G401 (cell line): ENCODE results near the gene TIMM9. TPM values are rescaled to one million over a fixed set of nuclear protein-coding genes. Genes with fewer than 3 reads are reported as not detected.
"Not testable (repeated sequence)": the region's sequence is repeated elsewhere in the genome, so short reads cannot be mapped to it uniquely, and the experiment has no call there.

ENCODE experiments used
- DNase-seq: peaks from one replicate; pipeline ENCODE4 v3.0.0-alpha.2; 2015; ENCODE audit warnings: low spot score
- in situ Hi-C: cut with HindIII; loops from 2 replicates; pipeline ENCODE4 v1.10.0; 2016; ENCODE audit warnings: low sequenced_read_pairs, mixed read lengths
- total RNA-seq: library from RNA; depleted of rRNA; stranded (reverse); fragments of >200 nt; shearing (Covaris generic); gene quantifications from 2 replicates; pipeline ENCODE4 v1.2.3, GENCODE V29; 2014; rRNA removed

TIMM9 gene, protein sequence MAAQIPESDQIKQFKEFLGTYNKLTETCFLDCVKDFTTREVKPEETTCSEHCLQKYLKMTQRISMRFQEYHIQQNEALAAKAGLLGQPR
- total RNA-seq, result 84.4 and 90.2 TPM in 2 replicates

DNA sequence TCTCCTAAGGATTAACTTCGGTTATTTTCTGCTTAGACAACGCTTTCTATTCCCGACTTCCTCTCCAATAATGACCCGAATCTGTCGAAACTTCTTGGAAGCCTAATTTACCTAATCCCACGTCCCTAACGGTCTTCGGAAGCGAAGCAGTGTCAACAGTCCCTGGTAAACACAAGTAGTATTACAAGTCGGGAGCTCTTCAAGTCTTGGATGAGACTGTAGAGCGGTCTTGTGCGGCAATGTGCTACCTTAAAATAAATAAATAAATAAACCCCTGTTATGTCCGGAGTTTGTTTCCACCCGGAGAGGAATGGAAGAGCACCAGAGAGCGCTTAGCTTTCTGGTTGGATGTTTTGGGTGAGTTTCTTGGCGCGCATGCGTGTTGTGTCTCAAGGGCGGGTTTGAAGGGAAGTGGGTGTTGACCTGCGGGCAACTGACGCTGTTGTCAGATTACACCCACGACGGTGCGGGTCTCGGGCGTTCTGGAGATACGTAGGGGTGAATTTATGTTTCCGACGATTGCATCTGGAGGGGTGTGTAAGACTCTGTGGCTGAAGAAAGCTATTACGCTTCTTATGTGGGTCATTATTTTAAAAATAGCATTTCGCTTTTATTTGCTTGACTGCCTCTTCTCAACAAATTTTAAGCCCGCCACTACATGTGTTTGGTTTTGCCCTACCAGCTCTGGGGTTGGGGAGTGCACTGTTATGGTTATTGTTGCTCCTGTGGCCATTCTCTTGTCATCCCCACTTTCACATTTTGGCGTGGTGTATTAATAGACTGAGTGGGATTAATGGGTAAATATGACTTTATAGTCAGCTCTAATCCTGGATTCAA lies at the start of gene TIMM9, which contains the start of gene KIAA0586:
TSS of gene TIMM9 (minus strand) at position 251 of the 837 bp plus-strand sequence. CDS start 15,586 bp downstream, outside the sequence.
TSS of gene KIAA0586 (plus strand) at position 439 of the 837 bp plus-strand sequence. CDS start 546 bp downstream, outside the sequence.
- in situ Hi-C loops, result no loop called here
- peak; percentile 97 for DNase-seq

DNA sequence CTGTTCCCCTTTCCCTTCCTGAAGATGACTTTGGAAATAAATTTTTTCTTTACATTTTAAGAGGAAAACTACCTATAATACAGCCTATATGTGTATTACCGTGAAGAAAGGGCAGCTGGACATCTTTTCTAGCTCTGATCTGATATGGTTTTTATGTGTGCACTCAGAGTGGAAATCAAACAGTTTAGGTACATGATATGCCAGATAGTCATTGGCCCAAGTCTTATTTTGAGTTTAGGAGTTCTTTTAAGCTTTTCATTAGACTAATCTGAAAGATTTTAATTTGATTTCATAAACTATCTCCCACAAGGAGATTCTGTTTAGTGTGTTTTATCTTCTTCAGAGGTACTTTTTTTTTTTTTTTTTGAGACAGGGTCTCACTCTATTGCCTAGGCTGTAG lies 49.0 kb upstream of the TIMM9 start:
- in situ Hi-C loops, result no loop called here
- no peak for DNase-seq

DNA sequence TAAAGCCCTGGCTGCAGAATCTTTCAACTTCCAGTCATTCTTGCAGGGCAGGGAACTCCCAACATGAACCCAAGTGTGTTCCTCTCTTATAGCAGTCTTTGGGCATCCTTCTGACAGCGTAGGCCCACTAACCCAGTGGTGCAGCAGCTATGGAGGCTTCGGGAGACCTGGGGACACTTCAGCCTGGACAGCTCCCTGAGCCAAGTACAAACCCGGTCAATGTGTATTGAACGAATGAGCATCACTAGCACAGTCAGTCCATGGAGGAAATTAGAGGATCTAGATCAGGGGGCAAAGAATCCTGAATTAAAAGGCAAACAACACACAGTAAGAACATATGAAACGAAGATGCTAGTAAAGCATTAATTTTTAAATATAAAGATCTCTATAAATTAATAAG lies 42.0 kb upstream of the TIMM9 start:
- in situ Hi-C loops, result no loop called here
- DNase-seq, result no peak

DNA sequence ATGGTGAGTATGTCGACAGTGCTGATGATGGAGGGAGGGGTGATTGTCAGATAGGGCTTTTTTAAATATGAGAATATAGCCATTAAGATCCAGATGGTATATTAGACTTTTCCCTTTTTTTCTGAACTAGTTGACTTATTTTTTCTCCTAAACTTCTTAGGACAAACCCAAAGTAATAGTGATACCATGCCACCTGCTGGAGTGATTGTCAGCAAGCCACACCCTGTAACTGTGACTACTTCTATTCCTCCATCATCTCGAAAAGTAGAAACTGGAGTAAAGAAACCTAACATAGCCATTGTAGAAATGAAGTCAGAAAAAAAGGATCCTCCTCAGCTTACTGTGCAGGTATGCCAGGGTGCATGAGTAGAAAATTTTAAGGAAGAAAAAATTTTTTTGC lies 40.2 kb upstream of the TIMM9 start:
- no peak for DNase-seq
- in situ Hi-C loops, result no loop called here

DNA sequence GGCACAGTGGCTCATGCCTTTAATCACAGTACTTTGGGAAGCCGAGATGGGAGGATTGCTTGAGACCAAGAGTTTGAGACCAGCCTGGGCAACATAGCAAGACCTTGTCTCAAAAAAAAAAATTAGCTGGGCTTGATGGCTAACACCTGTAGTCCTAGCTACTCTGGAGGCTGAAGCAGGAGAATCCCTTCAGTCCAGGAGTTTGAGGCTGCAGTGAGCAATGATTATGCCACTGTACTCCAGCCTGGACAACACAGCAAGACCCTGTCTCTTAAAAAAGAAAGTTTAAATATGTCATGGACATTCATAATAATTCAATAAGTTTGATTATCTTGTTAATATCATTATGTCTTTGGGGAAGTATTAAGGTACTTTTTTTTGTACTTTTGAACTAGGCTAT lies 39.1 kb upstream of the TIMM9 start:
- no peak for DNase-seq
- in situ Hi-C loops, result no loop called here

DNA sequence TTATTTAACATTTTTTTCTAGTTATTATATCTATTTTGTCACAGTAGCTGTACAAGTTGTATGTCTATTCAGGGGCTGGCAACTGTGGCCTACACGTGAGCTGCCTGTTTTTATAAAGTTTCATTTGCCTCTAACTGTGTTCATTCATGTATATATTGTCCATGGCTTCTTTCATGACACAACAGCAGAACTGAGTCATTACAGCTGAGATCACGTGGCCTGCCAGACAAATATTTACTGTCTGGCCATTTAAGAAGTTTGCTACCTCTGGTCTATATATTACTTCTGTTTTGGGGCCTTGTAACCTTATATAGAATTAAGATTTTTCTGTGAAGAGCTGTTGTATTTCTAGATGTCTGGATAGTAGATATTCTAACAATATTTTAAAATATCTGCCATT lies 38.1 kb upstream of the TIMM9 start:
- in situ Hi-C loops, result no loop called here
- DNase-seq, result no peak

DNA sequence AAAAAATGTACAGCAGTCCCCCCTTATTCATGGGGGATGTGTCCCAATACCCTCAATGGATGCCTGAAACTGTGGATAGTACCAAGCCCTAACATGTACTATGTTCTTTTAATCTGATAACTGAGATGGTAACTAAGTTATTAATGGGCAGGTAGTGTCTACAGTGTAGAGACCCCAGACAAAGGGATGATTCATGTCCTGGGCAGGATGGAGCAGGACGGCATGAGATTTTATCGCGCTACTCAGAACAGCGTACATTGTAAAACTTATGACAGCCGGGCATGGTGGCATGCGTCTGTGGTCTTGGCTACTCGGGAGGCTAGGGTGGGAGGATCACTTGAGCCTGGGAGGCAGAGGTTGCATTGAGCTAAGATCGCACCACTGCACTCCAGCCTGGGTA lies 37.3 kb upstream of the TIMM9 start:
- no peak for DNase-seq
- in situ Hi-C loops, result no loop called here

DNA sequence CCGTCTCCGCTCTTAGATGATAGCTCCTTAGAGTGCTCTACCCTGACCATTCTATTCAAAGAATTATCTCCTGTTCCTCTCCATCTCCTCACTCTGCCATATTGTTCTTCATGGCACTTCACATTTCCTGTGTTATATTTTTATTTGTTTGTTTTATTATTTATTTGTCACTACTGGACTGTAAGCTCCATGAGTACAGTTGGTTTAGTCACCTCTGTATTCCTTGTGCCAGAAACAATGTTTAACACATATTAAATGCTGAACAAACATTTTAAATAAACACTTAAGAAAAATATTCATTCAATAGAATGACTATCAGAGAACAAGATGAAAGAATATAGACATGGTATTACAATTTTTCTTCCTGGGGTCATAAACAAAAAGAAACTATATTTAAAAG lies 35.8 kb upstream of the TIMM9 start:
- DNase-seq, result no peak
- in situ Hi-C loops, result no loop called here

DNA sequence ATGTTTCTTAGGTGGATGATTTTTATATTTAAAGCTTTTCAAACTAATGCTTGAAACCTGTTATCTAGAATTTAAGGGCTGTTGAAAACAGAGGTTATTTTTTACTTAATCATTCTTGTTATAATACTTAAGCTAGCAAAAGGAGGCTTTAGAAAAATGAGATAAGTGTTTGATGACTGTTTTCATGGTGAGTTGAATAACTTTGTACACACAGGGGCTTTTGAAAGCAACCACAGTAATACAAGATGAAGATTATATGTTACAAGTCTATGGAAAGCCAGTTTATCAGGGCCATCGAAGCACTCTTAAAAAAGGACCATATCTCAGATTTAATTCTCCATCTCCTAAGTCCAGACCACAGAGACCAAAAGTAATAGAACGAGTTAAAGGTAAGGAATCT lies 33.4 kb upstream of the TIMM9 start:
- in situ Hi-C loops, result no loop called here

DNA sequence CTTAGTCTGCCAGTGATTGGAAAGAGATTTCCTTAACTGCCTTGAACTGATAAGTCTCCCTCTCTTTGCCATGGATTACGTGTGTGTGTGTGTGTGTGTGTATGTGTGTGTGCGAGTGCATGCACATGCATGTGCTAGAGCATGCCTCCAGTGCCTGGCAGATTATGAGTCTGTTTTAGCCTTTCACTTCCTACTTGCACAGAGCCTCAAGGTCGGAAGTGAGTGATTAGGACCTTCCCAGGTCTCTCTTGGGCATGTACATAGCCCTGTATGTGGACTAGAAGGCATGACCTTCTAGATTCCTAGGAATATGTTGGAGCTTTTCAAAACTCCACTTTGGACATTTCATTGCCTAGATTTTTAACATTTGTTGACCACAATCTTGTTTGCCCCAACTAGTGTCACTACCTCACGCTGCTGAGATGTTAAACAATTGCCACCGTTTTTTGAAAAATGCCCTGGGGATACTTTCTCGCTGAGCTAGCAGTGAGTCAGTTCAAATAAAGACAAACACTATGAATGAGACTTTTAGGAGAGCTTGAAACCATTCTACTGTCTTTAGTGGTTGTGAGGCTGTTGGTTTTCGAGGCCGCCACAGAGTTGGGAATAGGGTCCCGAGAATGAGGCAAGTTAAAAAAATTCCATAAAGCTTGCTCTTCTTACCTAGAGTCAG lies 28.4 kb upstream of the TIMM9 start:
- in situ Hi-C loops, result no loop called here
- DNase-seq, result no peak

More for the DNA sequence above, 33.4 kb upstream of the TIMM9 start:
- no peak for DNase-seq

DNA sequence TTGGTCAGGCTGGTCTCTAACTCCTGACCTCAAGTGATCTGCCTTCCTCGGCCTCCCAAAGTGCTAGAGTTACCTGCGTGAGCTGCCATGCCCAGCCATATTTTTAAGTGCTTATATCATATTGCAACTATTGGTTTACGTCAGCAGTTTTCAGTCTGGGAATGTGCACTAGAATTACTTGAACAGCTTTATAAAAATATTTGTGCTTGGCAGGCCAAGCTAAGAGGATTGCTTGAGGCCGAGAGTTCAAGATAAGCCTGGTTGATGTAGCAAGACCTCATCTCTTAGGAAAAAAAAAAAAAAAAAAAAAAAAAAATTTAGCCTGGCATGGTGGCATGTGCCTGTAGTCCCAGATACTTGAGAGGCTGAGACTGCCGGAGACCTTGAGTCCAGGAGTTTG lies 17.3 kb upstream of the TIMM9 start:
- in situ Hi-C loops, result no loop called here
- no peak for DNase-seq

DNA sequence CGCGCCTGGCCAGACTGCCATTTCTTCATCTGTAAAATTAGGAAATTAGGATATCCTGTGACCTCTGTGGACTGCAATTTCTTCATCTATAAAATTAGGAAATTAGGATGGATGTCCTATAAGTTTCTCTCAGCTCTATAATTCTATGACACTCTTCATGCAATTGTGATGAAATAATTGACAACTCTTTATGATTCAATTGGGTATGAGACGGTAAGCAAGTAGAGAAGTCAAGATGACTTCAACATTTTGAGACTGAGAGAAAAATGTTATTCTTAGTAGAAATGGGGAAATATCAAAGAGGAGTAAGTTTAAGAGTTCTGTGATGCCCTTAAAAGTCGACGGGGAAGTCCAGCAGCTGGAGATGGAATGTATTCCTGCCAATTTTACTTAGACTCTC lies 12.1 kb upstream of the TIMM9 start:
- in situ Hi-C loops, result no loop called here
- no peak for DNase-seq

DNA sequence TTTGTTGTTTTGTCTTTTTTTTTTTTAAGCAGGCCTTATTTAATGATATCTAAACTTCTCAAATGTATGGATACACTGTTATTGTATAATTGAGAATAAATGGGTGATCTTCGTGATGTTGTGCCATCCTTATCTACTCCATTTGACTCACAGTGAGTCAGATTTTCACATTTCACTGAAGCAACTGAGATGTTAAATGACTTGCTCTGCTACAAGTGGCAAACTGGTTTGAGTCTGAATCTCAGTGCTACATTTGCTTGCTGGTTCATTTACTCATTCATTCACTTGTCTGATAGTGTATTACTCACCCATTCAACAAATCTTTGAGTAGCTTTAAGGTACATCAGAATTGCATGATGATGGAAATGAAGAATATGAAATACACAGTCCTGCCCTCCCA lies 2.8 kb upstream of the TIMM9 start:
- in situ Hi-C loops, result no loop called here
- no peak for DNase-seq

DNA sequence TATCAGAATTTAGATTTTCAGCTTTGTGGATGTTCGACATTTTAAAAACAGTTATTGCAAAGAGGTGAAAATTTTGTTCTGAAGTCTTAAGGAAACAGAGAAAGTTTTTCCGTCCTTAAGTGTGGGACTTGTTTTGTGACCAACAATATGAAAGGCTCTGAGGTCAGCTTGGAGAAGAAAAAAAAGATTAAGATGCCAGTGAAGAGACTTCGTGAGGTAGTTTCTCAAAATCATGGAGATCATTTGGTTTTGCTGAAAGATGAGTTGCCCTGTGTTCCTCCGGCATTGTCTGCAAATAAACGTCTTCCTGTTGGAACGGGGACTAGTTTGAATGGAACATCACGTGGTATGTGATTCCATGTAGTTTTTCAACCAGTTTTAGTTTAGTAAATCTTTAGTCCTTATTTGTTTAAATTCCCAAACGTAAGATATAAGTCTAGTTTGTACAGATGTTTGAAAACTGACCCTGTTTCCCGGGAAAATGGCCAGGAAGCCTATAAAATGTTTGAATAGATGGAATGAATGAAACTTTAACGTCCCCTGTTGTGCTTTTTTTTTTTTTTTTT lies 870 bp upstream of the TIMM9 start:
- in situ Hi-C loops, result no loop called here
- peak; percentile 64 for DNase-seq

DNA sequence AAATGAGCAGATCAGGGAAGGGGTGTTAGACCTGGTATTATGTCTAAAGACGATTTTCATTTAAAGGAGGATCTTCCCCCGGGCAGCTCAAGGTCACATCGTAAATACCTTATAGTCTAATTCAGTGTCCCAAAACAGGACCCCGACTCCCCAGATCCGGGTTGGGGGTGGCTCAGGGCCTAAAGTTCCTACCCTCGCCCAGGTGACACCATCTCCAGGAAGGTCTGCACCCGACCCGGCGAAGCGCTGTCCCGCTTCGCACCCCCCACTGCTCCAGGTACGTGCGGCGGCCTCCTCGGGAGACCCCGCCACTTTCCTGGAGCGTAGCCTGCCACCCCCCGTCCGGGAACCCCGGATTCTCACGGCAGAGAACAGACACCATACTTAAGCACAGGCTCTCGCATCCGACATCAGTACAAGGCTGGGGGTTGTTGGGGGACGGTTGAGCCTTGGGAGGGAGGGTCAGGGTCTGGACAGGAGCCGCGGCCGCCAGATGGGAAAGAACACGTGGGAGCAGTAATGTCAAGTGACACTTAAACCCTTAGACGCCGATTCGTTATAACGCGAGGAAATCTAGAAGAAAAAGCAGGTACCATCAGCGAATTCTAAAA lies 556 bp downstream of the TIMM9 start:
- in situ Hi-C loops, result no loop called here
- DNase-seq, result peak; percentile 79

DNA sequence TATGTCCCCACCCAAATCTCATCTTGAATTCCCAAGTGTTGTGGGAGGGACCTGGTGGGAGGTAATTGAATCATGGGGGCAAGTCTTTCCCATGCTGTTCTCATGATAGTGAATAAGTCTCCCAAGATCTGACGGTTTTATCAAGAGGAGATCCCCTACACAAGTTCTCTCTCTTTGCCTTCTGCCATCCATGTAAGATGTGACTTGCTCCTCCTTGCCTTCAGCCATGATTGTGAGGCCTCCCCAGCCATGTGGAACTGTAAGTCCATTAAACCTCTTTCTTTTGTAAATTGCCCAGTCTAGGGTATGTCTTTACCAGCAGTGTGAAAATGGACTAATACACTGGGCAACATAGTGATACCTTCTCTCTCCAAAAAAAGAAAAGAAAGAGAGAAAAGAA lies 10.4 kb downstream of the TIMM9 start:
- DNase-seq, in situ Hi-C loops: not testable (repeated sequence)

DNA sequence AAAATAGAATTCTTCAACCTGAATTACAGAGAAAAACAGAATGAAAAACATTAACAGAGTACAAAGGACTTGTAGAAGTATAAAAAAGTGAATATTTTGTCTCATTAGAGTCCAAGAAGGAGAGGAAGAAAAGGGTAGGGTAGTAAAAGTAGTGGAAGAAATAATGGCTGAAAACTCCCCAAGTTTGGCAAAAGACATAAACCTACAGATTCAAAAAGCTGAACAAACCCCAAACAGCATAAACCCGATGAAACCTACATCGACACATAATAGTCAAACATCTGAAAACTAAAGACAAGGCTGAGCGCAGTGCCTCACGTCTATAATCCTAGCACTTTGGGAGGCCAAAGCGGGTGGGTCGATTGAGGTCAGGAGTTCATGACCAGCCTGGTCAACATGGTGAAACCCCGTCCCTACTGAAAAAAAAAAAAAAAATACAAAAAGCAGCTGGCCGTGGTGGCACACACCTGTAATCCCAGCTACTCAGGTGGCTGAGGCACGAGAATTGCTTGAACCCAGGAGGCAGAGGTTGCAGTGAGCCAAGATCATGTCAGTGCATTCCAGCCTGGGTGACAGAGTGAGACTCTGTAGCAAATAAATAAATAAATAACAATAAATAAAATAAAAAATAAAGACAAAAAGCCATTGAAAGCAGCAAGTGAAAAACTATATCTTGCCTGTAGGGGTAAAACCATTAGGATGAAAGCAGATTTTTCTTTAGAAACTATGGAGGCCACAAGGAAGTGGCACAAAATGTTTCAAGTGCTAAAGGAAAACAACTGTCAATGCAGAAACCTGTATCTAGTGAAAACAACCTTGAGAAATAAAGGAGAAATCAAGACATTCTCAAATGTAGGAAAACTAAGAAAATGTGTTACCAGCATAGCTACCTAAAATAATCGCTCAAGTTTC lies 11.4 kb downstream of the TIMM9 start:
- DNase-seq, result no peak
- in situ Hi-C loops, result no loop called here

DNA sequence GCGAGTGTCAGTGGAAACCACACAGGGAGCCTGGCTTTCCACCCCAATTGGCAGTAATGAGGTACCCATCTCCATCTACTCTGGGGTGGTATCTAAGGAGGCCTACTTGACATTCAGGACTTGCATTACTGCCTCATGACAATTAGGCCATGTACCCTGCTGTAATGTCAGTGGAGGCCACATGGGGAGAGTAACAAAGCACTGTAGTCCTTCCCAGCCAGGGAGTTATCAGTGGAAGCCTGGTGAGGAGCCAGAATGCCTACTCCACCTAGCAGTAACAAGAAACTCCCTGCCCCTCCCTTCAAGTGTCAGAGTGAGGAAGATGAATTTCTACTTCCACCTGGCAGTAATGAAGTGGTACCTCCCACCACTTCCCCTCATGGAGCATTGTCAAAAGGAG lies 12.5 kb downstream of the TIMM9 start:
- in situ Hi-C loops, result no loop called here
- no peak for DNase-seq
